ENCODE measurements around the gene COL3A1. TPM values are rescaled to one million over a fixed set of nuclear protein-coding genes. Genes with fewer than 3 reads are reported as not detected.

COL3A1 gene
- total and polyA plus RNA-seq, 2 donors (not counting 3 experiments of a cell fraction or from before 2014, with no cell fraction given), result 2.3 to 8.7 TPM

GRCh38 chr2:189022492-189022891, 48.3 kb downstream of the COL3A1 start:
- CTCF ChIA-PET, result no interaction called here
- no peak for FAIRE-seq

GRCh38 chr2:189024901-189025618, 50.9 kb downstream of the COL3A1 start:
- Histone ChIP-seq H3K36me3 (ENCODE audit: control insufficient read depth in 2 of 2, extremely low read depth in 1 of 2, insufficient read depth in 2 of 2, low read length in 2 of 2) (no peaks in the 10 kb centered on the region), H3K27ac (ENCODE audit: insufficient read depth, low read depth, low read length) (no peak overlapping the region), H3K9ac (replicated peaks; ENCODE audit: extremely low read depth, insufficient read depth, low read length) (no peak overlapping the region), H2AFZ (ENCODE audit: low read depth, low read length) (no peak overlapping the region), H3K9me1 (replicated peaks; ENCODE audit: control insufficient read depth, extremely low read depth, insufficient read depth, low read length) (no peaks in the 10 kb centered on the region), H3K27me3 (ENCODE audit: control insufficient read depth in 2 of 2, insufficient read depth in 2 of 2, low read length in 2 of 2) (no peaks in the 10 kb centered on the region), H3K4me2 (ENCODE audit: insufficient read depth, low read length) (no peak overlapping the region), H3K4me1 (ENCODE audit: control insufficient read depth, extremely low read depth, insufficient read depth, low read length) (no peaks in the 10 kb centered on the region), H3K79me2 (ENCODE audit: control insufficient read depth, insufficient read depth, low read length) (no peaks in the 10 kb centered on the region), H3K4me3 (replicated peaks in 1 of 3; ENCODE audit: insufficient read depth in 1 of 3, low read depth in 1 of 3, low read length in 3 of 3) (no peak overlapping the region), H4K20me1 (replicated peaks; ENCODE audit: control insufficient read depth, extremely low read depth, insufficient read depth, low read length) (no peaks in the 10 kb centered on the region), H3K9me3 (replicated peaks; ENCODE audit: control insufficient read depth, insufficient read depth, low read length) (no peaks in the 10 kb centered on the region)
- ChIA-PET CTCF (interaction anchor here (1.5 kb wide), 1 partner anchor 41 kb away, joined by 3 read pairs; no protein-coding TSS in a partner anchor), POLR2A (no interaction called here)
- FAIRE-seq (no peak), DNase-seq (ENCODE audit: low read depth, low spot score) (no peak)
- intact Hi-C loops (cut with micrococcal nuclease), result no loop called here
- TF ChIP-seq, protein P1, sequence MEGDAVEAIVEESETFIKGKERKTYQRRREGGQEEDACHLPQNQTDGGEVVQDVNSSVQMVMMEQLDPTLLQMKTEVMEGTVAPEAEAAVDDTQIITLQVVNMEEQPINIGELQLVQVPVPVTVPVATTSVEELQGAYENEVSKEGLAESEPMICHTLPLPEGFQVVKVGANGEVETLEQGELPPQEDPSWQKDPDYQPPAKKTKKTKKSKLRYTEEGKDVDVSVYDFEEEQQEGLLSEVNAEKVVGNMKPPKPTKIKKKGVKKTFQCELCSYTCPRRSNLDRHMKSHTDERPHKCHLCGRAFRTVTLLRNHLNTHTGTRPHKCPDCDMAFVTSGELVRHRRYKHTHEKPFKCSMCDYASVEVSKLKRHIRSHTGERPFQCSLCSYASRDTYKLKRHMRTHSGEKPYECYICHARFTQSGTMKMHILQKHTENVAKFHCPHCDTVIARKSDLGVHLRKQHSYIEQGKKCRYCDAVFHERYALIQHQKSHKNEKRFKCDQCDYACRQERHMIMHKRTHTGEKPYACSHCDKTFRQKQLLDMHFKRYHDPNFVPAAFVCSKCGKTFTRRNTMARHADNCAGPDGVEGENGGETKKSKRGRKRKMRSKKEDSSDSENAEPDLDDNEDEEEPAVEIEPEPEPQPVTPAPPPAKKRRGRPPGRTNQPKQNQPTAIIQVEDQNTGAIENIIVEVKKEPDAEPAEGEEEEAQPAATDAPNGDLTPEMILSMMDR (IDR thresholded peaks at IDR 0.05; ENCODE audit: extremely low read depth in 1 of 2, insufficient read depth in 1 of 2, low read depth in 1 of 2, low read length in 2 of 2), result peak; percentile 25 to 31
- no peak for TF ChIP-seq EZH2 (IDR thresholded peaks at IDR 0.05; ENCODE audit: borderline replicate concordance, low read depth, low read length, severe bottlenecking)
- no TSS peak for BruUV-seq (replicated peaks)
- dilution Hi-C loops (cut with MboI; ENCODE audit: extremely low pct_ligation_motif_present, low sequenced_read_pairs), result no loop called here

More at GRCh38 chr2:189022492-189022891, 48.3 kb downstream of the COL3A1 start:
- BruUV-seq (replicated peaks), result no TSS peak
- Histone ChIP-seq H3K4me2 (ENCODE audit: insufficient read depth, low read length) (no peak overlapping the region), H3K79me2 (ENCODE audit: control insufficient read depth, insufficient read depth, low read length) (no peaks in the 10 kb centered on the region), H3K27me3 (ENCODE audit: control insufficient read depth in 2 of 2, insufficient read depth in 2 of 2, low read length in 2 of 2) (no peaks in the 10 kb centered on the region), H3K36me3 (ENCODE audit: control insufficient read depth in 2 of 2, extremely low read depth in 1 of 2, insufficient read depth in 2 of 2, low read length in 2 of 2) (no peaks in the 10 kb centered on the region), H3K4me3 (replicated peaks in 1 of 3; ENCODE audit: insufficient read depth in 1 of 3, low read depth in 1 of 3, low read length in 3 of 3) (no peak overlapping the region), H3K4me1 (ENCODE audit: control insufficient read depth, extremely low read depth, insufficient read depth, low read length) (peaks cover 6% of the 10 kb centered on the region), H3K9me1 (replicated peaks; ENCODE audit: control insufficient read depth, extremely low read depth, insufficient read depth, low read length) (no peaks in the 10 kb centered on the region), H3K9me3 (replicated peaks; ENCODE audit: control insufficient read depth, insufficient read depth, low read length) (no peaks in the 10 kb centered on the region), H4K20me1 (replicated peaks; ENCODE audit: control insufficient read depth, extremely low read depth, insufficient read depth, low read length) (no peaks in the 10 kb centered on the region), H3K9ac (replicated peaks; ENCODE audit: extremely low read depth, insufficient read depth, low read length) (no peak overlapping the region), H2AFZ (ENCODE audit: low read depth, low read length) (no peak overlapping the region), H3K27ac (ENCODE audit: insufficient read depth, low read depth, low read length) (no peak overlapping the region)
- intact Hi-C loops (cut with micrococcal nuclease), result no loop called here
- DNase-seq (ENCODE audit: low read depth, low spot score), result no peak
- dilution Hi-C loops (cut with MboI; ENCODE audit: extremely low pct_ligation_motif_present, low sequenced_read_pairs), result no loop called here
- POLR2A ChIA-PET, result no interaction called here
- TF ChIP-seq MYC (IDR thresholded peaks at IDR 0.05; ENCODE audit: low read depth, low read length) (no peak), EZH2 (IDR thresholded peaks at IDR 0.05; ENCODE audit: borderline replicate concordance, low read depth, low read length, severe bottlenecking) (no peak), FOS (IDR thresholded peaks at IDR 0.05; ENCODE audit: borderline replicate concordance, insufficient read depth, low read length) (no peak), POLR2A (IDR thresholded peaks at IDR 0.05; ENCODE audit: low read depth, low read length) (no peak)

Data from endothelial cell of umbilical vein (primary cell).